ENCODE results near the gene SDK1.

SDK1 gene

GRCh38 chr7:4151926-4152549, 851.0 kb downstream of the SDK1 start:
- TF ChIP-seq, protein P1, sequence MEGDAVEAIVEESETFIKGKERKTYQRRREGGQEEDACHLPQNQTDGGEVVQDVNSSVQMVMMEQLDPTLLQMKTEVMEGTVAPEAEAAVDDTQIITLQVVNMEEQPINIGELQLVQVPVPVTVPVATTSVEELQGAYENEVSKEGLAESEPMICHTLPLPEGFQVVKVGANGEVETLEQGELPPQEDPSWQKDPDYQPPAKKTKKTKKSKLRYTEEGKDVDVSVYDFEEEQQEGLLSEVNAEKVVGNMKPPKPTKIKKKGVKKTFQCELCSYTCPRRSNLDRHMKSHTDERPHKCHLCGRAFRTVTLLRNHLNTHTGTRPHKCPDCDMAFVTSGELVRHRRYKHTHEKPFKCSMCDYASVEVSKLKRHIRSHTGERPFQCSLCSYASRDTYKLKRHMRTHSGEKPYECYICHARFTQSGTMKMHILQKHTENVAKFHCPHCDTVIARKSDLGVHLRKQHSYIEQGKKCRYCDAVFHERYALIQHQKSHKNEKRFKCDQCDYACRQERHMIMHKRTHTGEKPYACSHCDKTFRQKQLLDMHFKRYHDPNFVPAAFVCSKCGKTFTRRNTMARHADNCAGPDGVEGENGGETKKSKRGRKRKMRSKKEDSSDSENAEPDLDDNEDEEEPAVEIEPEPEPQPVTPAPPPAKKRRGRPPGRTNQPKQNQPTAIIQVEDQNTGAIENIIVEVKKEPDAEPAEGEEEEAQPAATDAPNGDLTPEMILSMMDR (IDR thresholded peaks at IDR 0.05; ENCODE audit: extremely low read depth, insufficient read depth, missing control alignments): no peak
- DNase-seq (ENCODE audit: low spot score): no peak
- in situ Hi-C loops (cut with MboI; ENCODE audit: low pct_unique_long_range_greater_than_20kb, low sequenced_read_pairs, unreplicated experiment): no loop called here

DNA sequence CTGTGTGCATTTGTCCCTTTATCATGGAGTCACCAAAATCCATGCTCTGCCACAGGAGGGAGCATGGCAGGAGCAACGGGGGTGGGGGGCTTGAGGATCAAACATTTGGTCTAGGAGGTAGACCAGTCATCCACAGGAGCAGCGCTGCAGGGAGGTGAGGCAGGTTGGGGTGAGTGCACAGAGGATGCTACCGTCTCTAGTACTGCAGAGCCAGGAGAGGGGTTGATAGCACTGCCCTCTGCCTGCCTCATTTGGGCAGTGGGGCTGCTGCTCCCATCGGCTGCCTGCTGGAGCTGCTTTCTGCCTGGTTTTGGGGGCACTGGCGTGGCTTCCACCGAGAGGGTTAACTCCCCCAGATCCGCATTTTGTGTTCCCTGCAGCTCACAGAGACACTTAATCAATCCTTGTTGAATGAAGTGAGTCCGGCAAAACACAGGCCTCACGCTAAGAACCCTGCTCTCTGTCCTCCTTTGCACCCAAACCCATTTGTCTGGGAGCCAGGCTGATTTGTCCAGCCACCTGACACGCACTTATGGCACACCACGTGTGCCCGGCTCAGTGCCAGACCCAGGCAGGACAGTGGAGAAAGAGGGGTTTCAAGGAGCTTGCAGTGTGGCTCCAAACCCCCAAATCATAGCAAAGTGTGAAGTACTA, 854.0 kb downstream of the SDK1 start:
- no peak for DNase-seq (ENCODE audit: low spot score)
- TF ChIP-seq, protein P1 (IDR thresholded peaks at IDR 0.05; ENCODE audit: extremely low read depth, insufficient read depth, missing control alignments): no peak
- in situ Hi-C loops (cut with MboI; ENCODE audit: low pct_unique_long_range_greater_than_20kb, low sequenced_read_pairs, unreplicated experiment): no loop called here

DNA sequence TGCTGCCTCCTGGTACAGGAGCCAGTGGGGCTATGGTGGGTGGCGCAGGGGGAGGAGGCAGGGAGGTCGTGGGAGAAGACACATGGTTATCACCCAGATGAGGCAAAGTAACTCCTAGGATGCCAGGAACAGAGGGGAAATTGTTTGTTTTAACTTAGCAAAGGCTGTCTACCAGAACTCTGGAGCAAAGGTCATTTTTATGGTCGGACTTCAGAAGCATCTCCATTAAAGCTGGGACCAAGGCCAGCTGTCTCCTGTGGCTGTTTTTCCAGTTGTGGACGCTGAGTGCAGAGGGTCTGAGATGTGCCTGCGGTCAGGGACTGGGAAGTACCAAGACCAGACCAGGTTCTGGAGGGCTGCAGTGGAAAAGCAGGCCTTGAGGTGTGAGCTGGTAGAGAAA, 855.1 kb downstream of the SDK1 start:
- in situ Hi-C loops (cut with MboI; ENCODE audit: low pct_unique_long_range_greater_than_20kb, low sequenced_read_pairs, unreplicated experiment): no loop called here
- TF ChIP-seq, protein P1 (IDR thresholded peaks at IDR 0.05; ENCODE audit: extremely low read depth, insufficient read depth, missing control alignments): no peak
- no peak for DNase-seq (ENCODE audit: low spot score)

DNA sequence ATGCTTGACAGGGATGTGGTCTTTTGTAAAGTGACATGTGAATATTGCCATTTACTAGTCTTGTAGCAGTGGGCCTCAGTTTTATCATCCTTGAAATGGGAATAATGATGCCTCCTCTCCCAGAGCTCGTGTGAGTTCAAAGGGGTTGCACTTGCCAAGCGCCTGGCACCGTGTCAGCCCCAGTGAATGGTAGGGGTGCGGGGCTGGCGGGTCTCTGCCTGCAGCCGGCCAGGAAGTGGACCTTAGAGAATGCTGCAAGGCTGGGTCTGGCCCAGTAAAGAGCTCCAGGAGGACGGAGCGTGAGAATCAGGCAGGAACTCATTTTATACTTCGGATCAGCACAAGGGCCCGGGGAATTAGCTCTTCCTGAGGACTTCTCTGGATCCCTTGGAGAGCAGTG, 856.6 kb downstream of the SDK1 start:
- no peak for DNase-seq (ENCODE audit: low spot score)
- TF ChIP-seq, protein P1 (IDR thresholded peaks at IDR 0.05; ENCODE audit: extremely low read depth, insufficient read depth, missing control alignments): no peak
- in situ Hi-C loops (cut with MboI; ENCODE audit: low pct_unique_long_range_greater_than_20kb, low sequenced_read_pairs, unreplicated experiment): no loop called here

- in situ Hi-C loops (cut with MboI; ENCODE audit: low pct_unique_long_range_greater_than_20kb, low sequenced_read_pairs, unreplicated experiment): no loop called here
- TF ChIP-seq, protein P1 (IDR thresholded peaks at IDR 0.05; ENCODE audit: extremely low read depth, insufficient read depth, missing control alignments): no peak
- no peak for DNase-seq (ENCODE audit: low spot score)
These were observed 857.5 kb downstream of the SDK1 start for GRCh38 chr7:4158441-4159153.

- DNase-seq (ENCODE audit: low spot score): no peak
- in situ Hi-C loops (cut with MboI; ENCODE audit: low pct_unique_long_range_greater_than_20kb, low sequenced_read_pairs, unreplicated experiment): no loop called here
- TF ChIP-seq, protein P1 (IDR thresholded peaks at IDR 0.05; ENCODE audit: extremely low read depth, insufficient read depth, missing control alignments): no peak
These were observed 858.1 kb downstream of the SDK1 start for GRCh38 chr7:4159154-4159501.
